H1 (cell line): ENCODE results near the gene DCUN1D3.

ENCODE experiments used
- BRCA1 ChIP-seq: IDR thresholded peaks from 2 replicates; pipeline ENCODE4 v1.6.1; 2012; ENCODE audit warnings: low read depth, low read length, improper control_type of control experiment
- GABPA ChIP-seq: IDR thresholded peaks from 2 replicates; pipeline ENCODE4 v1.6.1; 2011; ENCODE audit warnings: mild to moderate bottlenecking, low read length, moderate library complexity, borderline replicate concordance; ENCODE audit not compliant: insufficient read depth
- KDM1A ChIP-seq: fragments of 200-600, 300-600 bp; sonication (generic); IDR thresholded peaks from 2 replicates; pipeline ENCODE4 v1.7.1; 2016; ENCODE audit warnings: mild to moderate bottlenecking, low read length, borderline replicate concordance
- POLR2A ChIP-seq, 2 experiments: IDR thresholded peaks; 1 replicate in 1 of 2; 2 replicates in 1 of 2; pipeline ENCODE4 v1.6.1; 2011; ENCODE audit warnings: low read depth in 2 of 2, low read length in 2 of 2, mild to moderate bottlenecking in 2 of 2; ENCODE audit errors: control extremely low read depth in 1 of 2
- POLR2AphosphoS5 ChIP-seq: IDR thresholded peaks from 2 replicates; pipeline ENCODE4 v1.6.1; 2011; ENCODE audit warnings: low read depth, low read length
- RAD21 ChIP-seq, 2 experiments: IDR thresholded peaks in 1 of 2; conservative IDR thresholded peaks in 1 of 2; 2 replicates each; pipeline ENCODE4 v1.6.1; 2011; ENCODE audit warnings: low read depth in 2 of 2, low read length in 2 of 2, improper control_type of control experiment in 1 of 2, inconsistent platforms in 1 of 2, mild to moderate bottlenecking in 1 of 2, moderate library complexity in 1 of 2
- USF2 ChIP-seq: IDR thresholded peaks from 2 replicates; pipeline ENCODE4 v1.6.1; 2011; ENCODE audit warnings: low read length, improper control_type of control experiment
- ZNF274 ChIP-seq: IDR thresholded peaks from 2 replicates; pipeline ENCODE4 v1.7.0; 2012; ENCODE audit warnings: low read length, borderline replicate concordance; ENCODE audit errors: extremely low read depth
- TF ChIP-seq, protein P1 (sequence below), 3 experiments: IDR thresholded peaks; 1 replicate in 2 of 3; 2 replicates in 1 of 3; pipeline versions ENCODE4 v1.5.1 to v1.6.1; 2011; ENCODE audit warnings: low read length in 3 of 3, mild to moderate bottlenecking in 3 of 3, inconsistent platforms in 2 of 3, low read depth in 1 of 3, moderate library complexity in 1 of 3; ENCODE audit not compliant: insufficient read depth in 1 of 3; ENCODE audit errors: control extremely low read depth in 1 of 3

DNA sequence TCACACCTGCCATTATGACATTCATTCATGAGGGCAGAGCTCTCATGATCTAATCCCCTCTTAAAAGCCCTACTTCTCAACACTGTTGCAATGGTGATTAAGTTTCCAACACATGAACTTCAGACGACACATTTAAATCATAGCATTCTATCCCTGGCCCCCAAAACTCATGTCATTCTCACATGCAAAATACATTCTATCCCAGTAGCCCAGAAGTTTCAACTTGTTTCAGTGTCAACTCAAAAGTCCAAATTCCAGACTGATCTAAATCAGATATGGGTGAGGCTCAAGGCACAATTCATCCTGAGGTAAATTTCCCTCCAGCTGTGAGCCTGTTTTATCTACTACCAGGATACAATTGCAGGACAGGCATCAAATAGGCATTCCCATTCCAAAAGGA, 25.6 kb upstream of the DCUN1D3 start:
- TF ChIP-seq, protein P1, sequence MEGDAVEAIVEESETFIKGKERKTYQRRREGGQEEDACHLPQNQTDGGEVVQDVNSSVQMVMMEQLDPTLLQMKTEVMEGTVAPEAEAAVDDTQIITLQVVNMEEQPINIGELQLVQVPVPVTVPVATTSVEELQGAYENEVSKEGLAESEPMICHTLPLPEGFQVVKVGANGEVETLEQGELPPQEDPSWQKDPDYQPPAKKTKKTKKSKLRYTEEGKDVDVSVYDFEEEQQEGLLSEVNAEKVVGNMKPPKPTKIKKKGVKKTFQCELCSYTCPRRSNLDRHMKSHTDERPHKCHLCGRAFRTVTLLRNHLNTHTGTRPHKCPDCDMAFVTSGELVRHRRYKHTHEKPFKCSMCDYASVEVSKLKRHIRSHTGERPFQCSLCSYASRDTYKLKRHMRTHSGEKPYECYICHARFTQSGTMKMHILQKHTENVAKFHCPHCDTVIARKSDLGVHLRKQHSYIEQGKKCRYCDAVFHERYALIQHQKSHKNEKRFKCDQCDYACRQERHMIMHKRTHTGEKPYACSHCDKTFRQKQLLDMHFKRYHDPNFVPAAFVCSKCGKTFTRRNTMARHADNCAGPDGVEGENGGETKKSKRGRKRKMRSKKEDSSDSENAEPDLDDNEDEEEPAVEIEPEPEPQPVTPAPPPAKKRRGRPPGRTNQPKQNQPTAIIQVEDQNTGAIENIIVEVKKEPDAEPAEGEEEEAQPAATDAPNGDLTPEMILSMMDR (IDR thresholded peaks at IDR 0.05; ENCODE audit: control extremely low read depth in 1 of 3, insufficient read depth in 1 of 3, low read depth in 1 of 3, low read length in 3 of 3) = no peak
- no peak for TF ChIP-seq KDM1A
- TF ChIP-seq USF2 = no peak
- no peak for TF ChIP-seq GABPA
- no peak for TF ChIP-seq POLR2AphosphoS5
- no peak for TF ChIP-seq ZNF274
- TF ChIP-seq BRCA1 = no peak
- no peak for TF ChIP-seq POLR2A (IDR thresholded peaks at IDR 0.05; ENCODE audit: control extremely low read depth in 1 of 2, low read depth in 2 of 2, low read length in 2 of 2)
- no peak for TF ChIP-seq RAD21 (IDR thresholded peaks at IDR 0.05 in 1 of 2, conservative IDR thresholded peaks at IDR 0.05 in 1 of 2; ENCODE audit: low read depth in 2 of 2, low read length in 2 of 2)
